ENCODE results near the gene CTPS2.

CTPS2 gene

GRCh38 chrX:16708016-16708415 is 4.5 kb downstream of the CTPS2 start:
- TF ChIP-seq, protein P1, sequence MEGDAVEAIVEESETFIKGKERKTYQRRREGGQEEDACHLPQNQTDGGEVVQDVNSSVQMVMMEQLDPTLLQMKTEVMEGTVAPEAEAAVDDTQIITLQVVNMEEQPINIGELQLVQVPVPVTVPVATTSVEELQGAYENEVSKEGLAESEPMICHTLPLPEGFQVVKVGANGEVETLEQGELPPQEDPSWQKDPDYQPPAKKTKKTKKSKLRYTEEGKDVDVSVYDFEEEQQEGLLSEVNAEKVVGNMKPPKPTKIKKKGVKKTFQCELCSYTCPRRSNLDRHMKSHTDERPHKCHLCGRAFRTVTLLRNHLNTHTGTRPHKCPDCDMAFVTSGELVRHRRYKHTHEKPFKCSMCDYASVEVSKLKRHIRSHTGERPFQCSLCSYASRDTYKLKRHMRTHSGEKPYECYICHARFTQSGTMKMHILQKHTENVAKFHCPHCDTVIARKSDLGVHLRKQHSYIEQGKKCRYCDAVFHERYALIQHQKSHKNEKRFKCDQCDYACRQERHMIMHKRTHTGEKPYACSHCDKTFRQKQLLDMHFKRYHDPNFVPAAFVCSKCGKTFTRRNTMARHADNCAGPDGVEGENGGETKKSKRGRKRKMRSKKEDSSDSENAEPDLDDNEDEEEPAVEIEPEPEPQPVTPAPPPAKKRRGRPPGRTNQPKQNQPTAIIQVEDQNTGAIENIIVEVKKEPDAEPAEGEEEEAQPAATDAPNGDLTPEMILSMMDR (IDR thresholded peaks at IDR 0.05; ENCODE audit: low read depth, low read length) = no peak
- TF ChIP-seq MAX (IDR thresholded peaks at IDR 0.05; ENCODE audit: low read depth, low read length) (no peak), POLR2A (IDR thresholded peaks at IDR 0.05; ENCODE audit: extremely low read depth, insufficient read length) (no peak), MYC (IDR thresholded peaks at IDR 0.05; ENCODE audit: low read depth, low read length) (no peak)
- H3K4me3 ChIP-seq (ENCODE audit: low read depth, low read length) = no peak overlapping the region
- no peak for DNase-seq (ENCODE audit: low read depth)

- TF ChIP-seq MYC (IDR thresholded peaks at IDR 0.05; ENCODE audit: low read depth, low read length) = no peak
- H3K4me3 ChIP-seq (ENCODE audit: low read depth, low read length) = no peak overlapping the region
These were observed 7.1 kb downstream of the CTPS2 start for GRCh38 chrX:16705370-16705769.

DNA sequence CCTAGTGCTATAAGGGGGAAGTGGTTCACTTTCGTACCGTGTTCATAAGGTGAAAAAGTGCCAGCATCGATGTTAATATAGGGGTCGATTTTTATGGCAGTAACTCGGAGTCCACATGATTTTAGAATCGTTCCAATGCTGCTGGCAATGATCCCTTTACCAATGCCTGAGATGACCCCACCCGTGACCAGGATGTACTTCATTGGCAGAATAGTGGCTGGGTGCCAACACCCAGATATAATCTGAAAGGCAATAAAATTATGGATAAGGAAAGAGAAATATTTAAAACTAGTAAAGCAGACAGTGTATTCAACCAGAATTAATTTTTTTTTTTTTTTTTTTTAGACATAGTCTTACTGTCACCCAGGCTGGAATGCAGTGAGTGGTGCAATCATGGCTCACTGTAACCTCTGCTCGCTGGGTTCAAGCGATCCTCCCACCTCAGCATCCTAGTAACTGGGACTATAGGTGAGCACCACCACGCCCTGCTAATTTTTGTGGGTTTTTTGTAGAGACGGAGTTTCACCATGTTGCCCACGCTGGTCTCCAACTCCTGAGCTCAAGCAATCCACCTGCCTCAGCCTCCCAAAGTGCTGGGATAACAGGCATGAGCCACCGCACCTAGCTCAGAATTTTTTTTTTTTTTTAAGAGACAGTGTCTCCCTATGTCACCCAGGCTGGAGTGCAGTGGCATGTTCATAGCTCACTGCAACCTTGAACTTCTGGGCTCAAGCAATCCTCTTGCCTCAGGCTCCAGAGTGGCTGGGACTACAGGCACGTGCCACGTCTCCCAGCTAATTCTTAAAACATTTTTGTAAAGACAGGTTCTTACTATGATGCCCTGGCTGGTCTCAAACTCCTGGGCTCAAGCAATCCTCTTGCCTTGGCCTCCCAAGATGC is 9.5 kb downstream of the CTPS2 start:
- DNase-seq (ENCODE audit: low read depth) = no peak
- no peak overlapping the region for H3K4me3 ChIP-seq (ENCODE audit: low read depth, low read length)
- TF ChIP-seq MYC (IDR thresholded peaks at IDR 0.05; ENCODE audit: low read depth, low read length) (no peak), POLR2A (IDR thresholded peaks at IDR 0.05; ENCODE audit: extremely low read depth, insufficient read length) (no peak), MAX (IDR thresholded peaks at IDR 0.05; ENCODE audit: low read depth, low read length) (no peak)
- TF ChIP-seq, protein P1 (IDR thresholded peaks at IDR 0.05; ENCODE audit: low read depth, low read length) = no peak

More at GRCh38 chrX:16705370-16705769, 7.1 kb downstream of the CTPS2 start:
- no peak for DNase-seq (ENCODE audit: low read depth)

DNA sequence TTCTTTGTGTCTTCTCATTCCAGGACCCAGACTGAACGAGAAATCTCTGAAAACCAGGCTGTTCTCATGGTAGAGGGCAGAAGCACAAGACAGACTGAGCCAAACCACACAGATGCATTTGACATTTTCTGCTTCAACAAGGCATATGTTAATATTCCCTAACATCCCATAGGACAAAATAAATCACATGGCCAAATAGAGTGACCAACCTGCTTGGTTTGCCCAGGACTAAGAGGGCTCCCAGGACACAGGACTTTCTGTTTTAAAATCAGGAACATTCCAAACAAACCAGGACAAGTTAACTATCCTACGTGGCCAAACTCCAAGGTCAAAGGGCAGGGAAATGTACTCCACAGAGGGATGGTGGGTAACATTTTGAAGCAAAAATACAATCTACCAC is 11.7 kb downstream of the CTPS2 start:
- TF ChIP-seq MYC (IDR thresholded peaks at IDR 0.05; ENCODE audit: low read depth, low read length) = no peak
- TF ChIP-seq, protein P1 (IDR thresholded peaks at IDR 0.05; ENCODE audit: low read depth, low read length) = no peak
- no peak for TF ChIP-seq POLR2A (IDR thresholded peaks at IDR 0.05; ENCODE audit: extremely low read depth, insufficient read length)
- no peak for TF ChIP-seq MAX (IDR thresholded peaks at IDR 0.05; ENCODE audit: low read depth, low read length)
- DNase-seq (ENCODE audit: low read depth) = no peak
- no peak overlapping the region for H3K4me3 ChIP-seq (ENCODE audit: low read depth, low read length)

DNA sequence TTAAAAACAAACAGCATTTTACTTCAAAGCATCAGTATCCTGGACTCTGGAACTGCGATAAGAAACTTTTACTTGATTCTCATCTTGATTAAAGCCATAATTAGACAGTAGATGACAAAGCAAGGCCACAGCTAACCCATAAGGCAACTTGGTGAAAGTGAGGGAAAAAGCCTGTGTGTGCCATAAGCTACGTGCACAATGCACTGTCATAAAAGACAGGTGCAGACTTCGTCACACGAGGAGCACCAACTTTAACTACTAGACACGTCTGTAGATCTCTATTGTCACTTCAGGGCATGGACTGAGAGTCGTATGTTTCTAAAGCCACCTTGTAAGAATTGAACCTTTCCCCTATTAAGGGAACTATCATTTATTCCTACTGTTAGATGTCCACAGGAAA is 13.1 kb downstream of the CTPS2 start:
- H3K4me3 ChIP-seq (ENCODE audit: low read depth, low read length) = no peak overlapping the region
- no peak for DNase-seq (ENCODE audit: low read depth)
- TF ChIP-seq MYC (IDR thresholded peaks at IDR 0.05; ENCODE audit: low read depth, low read length) (no peak), MAX (IDR thresholded peaks at IDR 0.05; ENCODE audit: low read depth, low read length) (no peak), POLR2A (IDR thresholded peaks at IDR 0.05; ENCODE audit: extremely low read depth, insufficient read length) (no peak)
- TF ChIP-seq, protein P1 (IDR thresholded peaks at IDR 0.05; ENCODE audit: low read depth, low read length) = no peak

GRCh38 chrX:16696956-16697355 is 15.5 kb downstream of the CTPS2 start:
- DNase-seq (ENCODE audit: low read depth) = no peak
- TF ChIP-seq, protein P1 (IDR thresholded peaks at IDR 0.05; ENCODE audit: low read depth, low read length) = no peak
- no peak for TF ChIP-seq MAX (IDR thresholded peaks at IDR 0.05; ENCODE audit: low read depth, low read length)
- TF ChIP-seq POLR2A (IDR thresholded peaks at IDR 0.05; ENCODE audit: extremely low read depth, insufficient read length) = no peak
- TF ChIP-seq MYC (IDR thresholded peaks at IDR 0.05; ENCODE audit: low read depth, low read length) = no peak
- no peak overlapping the region for H3K4me3 ChIP-seq (ENCODE audit: low read depth, low read length)
